Lower lobe of right lung (tissue), 2 donors: ENCODE data around the gene RALY. TPM values are rescaled to one million over a fixed set of nuclear protein-coding genes. Genes with fewer than 3 reads are reported as not detected.
"Not testable (repeated sequence)": the region's sequence is repeated elsewhere in the genome, so short reads cannot be mapped to it uniquely, and the experiment has no call there.

ENCODE experiments used
- ATAC-seq, 2 donors: fragments of 200-7000 bp; cut with Tn5 transposase; one replicate each; pipeline ENCODE4 v1.9.1; 2020 to 2022; ENCODE audit warnings: mild to moderate bottlenecking in 2 of 2, moderate library complexity in 2 of 2
- DNase-seq: peaks from one replicate; pipeline ENCODE4 v3.0.0-alpha.2; 2020
- H3K27ac ChIP-seq: fragments of 200-600 bp; one replicate; pipeline ENCODE4 v1.8.0; 2022
- H3K27me3 ChIP-seq: fragments of 200-600 bp; one replicate; pipeline ENCODE4 v1.8.0; 2022; ENCODE audit warnings: low read depth
- H3K36me3 ChIP-seq: fragments of 200-600 bp; one replicate; pipeline ENCODE4 v1.8.0; 2022; ENCODE audit warnings: mild to moderate bottlenecking
- H3K4me1 ChIP-seq: fragments of 200-600 bp; one replicate; pipeline ENCODE4 v1.8.0; 2022
- H3K4me3 ChIP-seq: fragments of 200-600 bp; one replicate; pipeline ENCODE4 v1.8.0; 2022; ENCODE audit warnings: mild to moderate bottlenecking
- H3K9me3 ChIP-seq: fragments of 200-600 bp; one replicate; pipeline ENCODE4 v1.8.0; 2022
- CTCF ChIP-seq: fragments of 200-600 bp; IDR thresholded peaks from one replicate; pipeline ENCODE4 v1.8.0; 2022; ENCODE audit warnings: antibody characterized with exemption, mild to moderate bottlenecking
- intact Hi-C: fragments of 100-400 bp; cut with DNase I; formaldehyde crosslinking; loops from one replicate; pipeline ENCODE4 v1.11.0; 2022
- total RNA-seq: library from RNA; stranded (reverse); fragmentation: NEBNext Ultra II Directional; extraction: Animal tissue kit (Norgen Biotek cat#: 25700); gene quantifications from one replicate; pipeline ENCODE4 v1.2.1, GENCODE V29; 2021
- donor health status: DM: no; HTN: yes; CAD: no; lungs with severe emphysema.

RALY gene
- total RNA-seq, 1 donor from 2014 or later, result 124 TPM

- ATAC-seq, result no peak
- DNase-seq, result no peak
- Histone ChIP-seq H3K4me1 (peaks cover 62% of the 10 kb centered on the region), H3K36me3 (no peaks in the 10 kb centered on the region), H3K9me3 (no peaks in the 10 kb centered on the region), H3K4me3 (no peak overlapping the region), H3K27me3 (no peaks in the 10 kb centered on the region), H3K27ac (no peak overlapping the region)
- intact Hi-C loops, result no loop called here
- TF ChIP-seq CTCF, result no peak
These were observed 30.4 kb downstream of the RALY start for GRCh38 chr20:34023937-34024722.

GRCh38 chr20:34024723-34025351 is 31.1 kb downstream of the RALY start:
- no peaks in the 10 kb centered on the region for H3K9me3 ChIP-seq
- no peaks in the 10 kb centered on the region for H3K36me3 ChIP-seq
- H3K27ac ChIP-seq, result no peak overlapping the region
- H3K4me3 ChIP-seq, result no peak overlapping the region
- no peak for TF ChIP-seq CTCF
- ATAC-seq (no peak), DNase-seq (no peak)
- H3K4me1 ChIP-seq, result peaks cover 58% of the 10 kb centered on the region
- intact Hi-C loops, result no loop called here
- no peaks in the 10 kb centered on the region for H3K27me3 ChIP-seq

GRCh38 chr20:34028013-34028412 is 34.3 kb downstream of the RALY start:
- intact Hi-C loops, H3K27me3 ChIP-seq, H3K27ac ChIP-seq, H3K9me3 ChIP-seq, DNase-seq, H3K4me3 ChIP-seq, ATAC-seq: not testable (repeated sequence)
- peaks cover 45% of the 10 kb centered on the region for H3K4me1 ChIP-seq
- H3K36me3 ChIP-seq, result peaks cover 18% of the 10 kb centered on the region

GRCh38 chr20:34029415-34029814 is 35.7 kb downstream of the RALY start:
- H3K36me3 ChIP-seq, result peaks cover 28% of the 10 kb centered on the region
- ATAC-seq, result no peak
- intact Hi-C loops, result no loop called here

GRCh38 chr20:34030456-34030855 is 36.7 kb downstream of the RALY start:
- ATAC-seq (no peak), DNase-seq (no peak)
- Histone ChIP-seq H3K4me3 (no peak overlapping the region), H3K9me3 (no peaks in the 10 kb centered on the region), H3K4me1 (peaks cover 20% of the 10 kb centered on the region), H3K27ac (no peak overlapping the region), H3K36me3 (peaks cover 30% of the 10 kb centered on the region), H3K27me3 (no peaks in the 10 kb centered on the region)
- TF ChIP-seq CTCF, result no peak
- intact Hi-C loops, result no loop called here

More at GRCh38 chr20:34029415-34029814, 35.7 kb downstream of the RALY start:
- H3K4me1 ChIP-seq, result peaks cover 31% of the 10 kb centered on the region
- no peak overlapping the region for H3K4me3 ChIP-seq
- DNase-seq, result no peak
- no peak overlapping the region for H3K27ac ChIP-seq
- no peaks in the 10 kb centered on the region for H3K9me3 ChIP-seq
- H3K27me3 ChIP-seq, result no peaks in the 10 kb centered on the region
- no peak for TF ChIP-seq CTCF

- Histone ChIP-seq H3K36me3 (peaks cover 30% of the 10 kb centered on the region), H3K4me3 (no peak overlapping the region), H3K27me3 (no peaks in the 10 kb centered on the region), H3K9me3 (no peaks in the 10 kb centered on the region), H3K27ac (no peak overlapping the region), H3K4me1 (peaks cover 24% of the 10 kb centered on the region)
- intact Hi-C loops, result no loop called here
- no peak for DNase-seq
- ATAC-seq, result no peak
- no peak for TF ChIP-seq CTCF
These were observed 40.2 kb downstream of the RALY start for GRCh38 chr20:34033903-34034302.
